GM12874 (cell line): ENCODE data around the gene RPL5.

ENCODE experiments used
- CTCF ChIP-seq: IDR thresholded peaks from 2 replicates; pipeline ENCODE4 v1.5.1; 2011; ENCODE audit warnings: low read depth, mild to moderate bottlenecking, control low read depth, low read length, moderate library complexity; ENCODE audit not compliant: insufficient read depth

Gene RPL5

GRCh38 chr1:92874987-92875386, 43.1 kb downstream of the RPL5 start:
- no peak for TF ChIP-seq CTCF

GRCh38 chr1:92876351-92876750, 44.5 kb downstream of the RPL5 start:
- TF ChIP-seq CTCF, result no peak

GRCh38 chr1:92877081-92877711, 45.4 kb downstream of the RPL5 start:
- TF ChIP-seq CTCF, result no peak

- TF ChIP-seq CTCF, result no peak
These were observed 46.0 kb downstream of the RPL5 start for GRCh38 chr1:92877792-92878191.

- no peak for TF ChIP-seq CTCF
These were observed 47.6 kb downstream of the RPL5 start for GRCh38 chr1:92879316-92879968.

GRCh38 chr1:92881391-92881790, 49.6 kb downstream of the RPL5 start:
- no peak for TF ChIP-seq CTCF

GRCh38 chr1:92882819-92883218, 51.0 kb downstream of the RPL5 start:
- TF ChIP-seq CTCF, result no peak
